ENCODE data around the gene CARS1. TPM values are rescaled to one million over a fixed set of nuclear protein-coding genes. Genes with fewer than 3 reads are reported as not detected.

The CARS1 gene
- total and polyA plus RNA-seq, 9 of the 15 experiments (the other 6 are each of a cell fraction or from before 2014, with no cell fraction given) = 14.4 to 106 (median 73.6) TPM

DNA sequence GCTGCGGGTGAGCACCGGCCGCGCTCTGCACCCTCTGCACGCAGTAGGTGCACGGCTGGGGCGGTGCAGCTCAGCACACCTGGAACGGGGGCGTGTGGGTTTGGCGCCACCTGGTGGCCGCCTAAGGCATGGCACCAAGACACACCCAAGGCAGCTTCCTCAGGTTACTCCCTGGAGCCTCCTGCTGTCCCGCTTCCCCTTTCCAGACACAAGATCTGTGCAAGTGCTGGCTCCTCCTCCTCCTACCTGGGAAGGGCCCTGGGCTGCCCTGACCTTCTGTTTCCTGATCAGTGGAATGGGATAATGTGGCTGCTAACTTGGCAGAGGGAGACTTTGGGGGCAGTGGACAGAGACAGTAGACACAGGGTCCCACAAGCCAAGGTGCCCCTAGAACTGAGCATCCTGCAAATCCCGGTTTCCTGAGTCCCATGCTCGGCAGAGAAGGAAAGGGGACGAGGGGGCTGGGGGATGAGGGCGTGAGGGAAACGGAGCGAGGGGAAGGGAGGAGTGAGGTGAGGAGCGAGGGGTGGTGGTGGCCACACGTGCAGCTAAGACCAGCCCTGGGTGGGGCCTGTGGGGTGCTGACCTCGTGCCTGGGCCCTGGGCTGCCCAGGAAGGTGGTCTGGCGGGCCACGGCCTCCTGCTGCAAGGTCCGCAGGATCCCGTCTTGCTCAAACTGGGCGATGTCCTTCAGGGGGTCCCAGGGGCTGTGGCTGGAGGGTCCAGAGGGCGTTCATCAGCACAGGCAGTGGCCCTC is 34.8 kb upstream of the CARS1 start (continued):
- no peak for TF ChIP-seq ZNF121 (CRISPR knock-in tag; conservative IDR thresholded peaks at IDR 0.05)
- no peak for TF ChIP-seq HNRNPL (IDR thresholded peaks at IDR 0.05; ENCODE audit: low read depth, low read length)
- no peak for TF ChIP-seq ZNF239 (CRISPR knock-in tag; IDR thresholded peaks at IDR 0.05)
- no peak for TF ChIP-seq GABPA (tag; conservative IDR thresholded peaks at IDR 0.05; ENCODE audit: low read depth)
- TF ChIP-seq TAF15 (IDR thresholded peaks at IDR 0.05; ENCODE audit: low read depth, low read length) = no peak
- TF ChIP-seq ELF4 (CRISPR knock-in tag; IDR thresholded peaks at IDR 0.05) = no peak
- no peak for TF ChIP-seq BMI1 (IDR thresholded peaks at IDR 0.05; ENCODE audit: low read length)
- TF ChIP-seq ARID2 (IDR thresholded peaks at IDR 0.05) = peak; percentile 92
- TF ChIP-seq BRD4 (IDR thresholded peaks at IDR 0.05) = no peak
- TF ChIP-seq COPS2 (conservative IDR thresholded peaks at IDR 0.05) = no peak
- TF ChIP-seq RCOR1 (IDR thresholded peaks at IDR 0.05; ENCODE audit: borderline replicate concordance in 1 of 2, low read depth in 2 of 2, low read length in 2 of 2) = 0 out of 4 replicates have a peak, but pooled peaks of 1 of the 2 experiments have one; percentile 40
- TF ChIP-seq, protein P1, sequence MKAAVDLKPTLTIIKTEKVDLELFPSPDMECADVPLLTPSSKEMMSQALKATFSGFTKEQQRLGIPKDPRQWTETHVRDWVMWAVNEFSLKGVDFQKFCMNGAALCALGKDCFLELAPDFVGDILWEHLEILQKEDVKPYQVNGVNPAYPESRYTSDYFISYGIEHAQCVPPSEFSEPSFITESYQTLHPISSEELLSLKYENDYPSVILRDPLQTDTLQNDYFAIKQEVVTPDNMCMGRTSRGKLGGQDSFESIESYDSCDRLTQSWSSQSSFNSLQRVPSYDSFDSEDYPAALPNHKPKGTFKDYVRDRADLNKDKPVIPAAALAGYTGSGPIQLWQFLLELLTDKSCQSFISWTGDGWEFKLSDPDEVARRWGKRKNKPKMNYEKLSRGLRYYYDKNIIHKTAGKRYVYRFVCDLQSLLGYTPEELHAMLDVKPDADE (conservative IDR thresholded peaks at IDR 0.05; ENCODE audit: control insufficient read depth, low read depth, low read length) = 0 out of 2 replicates have a peak, but pooled peaks have one; percentile 49
- TF ChIP-seq, protein P2, sequence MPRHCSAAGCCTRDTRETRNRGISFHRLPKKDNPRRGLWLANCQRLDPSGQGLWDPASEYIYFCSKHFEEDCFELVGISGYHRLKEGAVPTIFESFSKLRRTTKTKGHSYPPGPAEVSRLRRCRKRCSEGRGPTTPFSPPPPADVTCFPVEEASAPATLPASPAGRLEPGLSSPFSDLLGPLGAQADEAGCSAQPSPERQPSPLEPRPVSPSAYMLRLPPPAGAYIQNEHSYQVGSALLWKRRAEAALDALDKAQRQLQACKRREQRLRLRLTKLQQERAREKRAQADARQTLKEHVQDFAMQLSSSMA (CRISPR knock-in tag; IDR thresholded peaks at IDR 0.05) = no peak
- TF ChIP-seq ZBTB7A (IDR thresholded peaks at IDR 0.05; ENCODE audit: borderline replicate concordance, control insufficient read depth, low read depth, low read length) = no peak; the same call in 1 of the 2 replicates
- no peak for TF ChIP-seq MAFG (tag; conservative IDR thresholded peaks at IDR 0.05)
- no peak for TF ChIP-seq ZBTB1 (CRISPR knock-in tag; IDR thresholded peaks at IDR 0.05; ENCODE audit: borderline replicate concordance, low read depth)
- TF ChIP-seq, protein P3, sequence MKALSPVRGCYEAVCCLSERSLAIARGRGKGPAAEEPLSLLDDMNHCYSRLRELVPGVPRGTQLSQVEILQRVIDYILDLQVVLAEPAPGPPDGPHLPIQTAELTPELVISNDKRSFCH (CRISPR knock-in tag; IDR thresholded peaks at IDR 0.05) = no peak
- TF ChIP-seq, protein P3 (tag; IDR thresholded peaks at IDR 0.05) = 0 out of 2 replicates have a peak, but pooled peaks have one; percentile 30
- TF ChIP-seq POLR3A (IDR thresholded peaks at IDR 0.05; ENCODE audit: borderline replicate concordance, extremely low read depth, insufficient read depth, insufficient read length) = no peak
- 0 out of 2 replicates have a peak, but pooled peaks have one; percentile 5 for TF ChIP-seq CBFA2T3 (IDR thresholded peaks at IDR 0.05)
- TF ChIP-seq, protein P4, sequence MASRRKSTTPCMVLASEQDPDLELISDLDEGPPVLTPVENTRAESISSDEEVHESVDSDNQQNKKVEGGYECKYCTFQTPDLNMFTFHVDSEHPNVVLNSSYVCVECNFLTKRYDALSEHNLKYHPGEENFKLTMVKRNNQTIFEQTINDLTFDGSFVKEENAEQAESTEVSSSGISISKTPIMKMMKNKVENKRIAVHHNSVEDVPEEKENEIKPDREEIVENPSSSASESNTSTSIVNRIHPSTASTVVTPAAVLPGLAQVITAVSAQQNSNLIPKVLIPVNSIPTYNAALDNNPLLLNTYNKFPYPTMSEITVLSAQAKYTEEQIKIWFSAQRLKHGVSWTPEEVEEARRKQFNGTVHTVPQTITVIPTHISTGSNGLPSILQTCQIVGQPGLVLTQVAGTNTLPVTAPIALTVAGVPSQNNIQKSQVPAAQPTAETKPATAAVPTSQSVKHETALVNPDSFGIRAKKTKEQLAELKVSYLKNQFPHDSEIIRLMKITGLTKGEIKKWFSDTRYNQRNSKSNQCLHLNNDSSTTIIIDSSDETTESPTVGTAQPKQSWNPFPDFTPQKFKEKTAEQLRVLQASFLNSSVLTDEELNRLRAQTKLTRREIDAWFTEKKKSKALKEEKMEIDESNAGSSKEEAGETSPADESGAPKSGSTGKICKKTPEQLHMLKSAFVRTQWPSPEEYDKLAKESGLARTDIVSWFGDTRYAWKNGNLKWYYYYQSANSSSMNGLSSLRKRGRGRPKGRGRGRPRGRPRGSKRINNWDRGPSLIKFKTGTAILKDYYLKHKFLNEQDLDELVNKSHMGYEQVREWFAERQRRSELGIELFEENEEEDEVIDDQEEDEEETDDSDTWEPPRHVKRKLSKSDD (conservative IDR thresholded peaks at IDR 0.05; ENCODE audit: low read length) = no peak
- no peak for TF ChIP-seq ZKSCAN8 (CRISPR knock-in tag; IDR thresholded peaks at IDR 0.05)
- TF ChIP-seq SPI1 (IDR thresholded peaks at IDR 0.05; ENCODE audit: borderline replicate concordance, low read depth, low read length) = peak; percentile 92
- TF ChIP-seq NR1H2 (CRISPR knock-in tag; IDR thresholded peaks at IDR 0.05) = no peak
